ENCODE data around the gene SOST. TPM values are rescaled to one million over a fixed set of nuclear protein-coding genes. Genes with fewer than 3 reads are reported as not detected.

The SOST gene
- total and polyA plus RNA-seq, 5 donors from 2014 or later, result not detected

- no peaks in the 10 kb centered on the region for H3K36me3 ChIP-seq (ENCODE audit: control insufficient read depth, insufficient read depth, low read length)
- no peak overlapping the region for H3K4me3 ChIP-seq (ENCODE audit: low read depth, low read length)
- no peaks in the 10 kb centered on the region for H3K9me3 ChIP-seq (ENCODE audit: control insufficient read depth in 2 of 2, low read length in 2 of 2)
- peaks cover 39% of the 10 kb centered on the region for H3K27me3 Mint-ChIP-seq
- DNase-seq (no peak), ATAC-seq (ENCODE audit: low read depth in 2 of 2) (no peak)
- H3K4me1 ChIP-seq (ENCODE audit: control insufficient read depth, insufficient read depth, low read length, poor library complexity, severe bottlenecking), result peaks cover 8% of the 10 kb centered on the region
- peaks cover 3% of the 10 kb centered on the region for H3K36me3 Mint-ChIP-seq
- peaks cover 0 to 4% (median 0%) of the 10 kb centered on the region in 7 donors for H3K9me3 Mint-ChIP-seq
- peaks cover 16% of the 10 kb centered on the region for H3K27me3 ChIP-seq (ENCODE audit: control insufficient read depth, insufficient read depth, low read length)
- peaks cover 0 to 16% (median 8%) of the 10 kb centered on the region in 4 donors for H3K4me1 Mint-ChIP-seq
- no peak overlapping the region for H3K27ac Mint-ChIP-seq
- no peak overlapping the region for H3K4me3 Mint-ChIP-seq
- no peak overlapping the region for H3K27ac ChIP-seq (ENCODE audit: insufficient read depth, low read length, poor library complexity, severe bottlenecking)
Observed at GRCh38 chr17:43710101-43710500, 48.5 kb downstream of the SOST start.

DNA sequence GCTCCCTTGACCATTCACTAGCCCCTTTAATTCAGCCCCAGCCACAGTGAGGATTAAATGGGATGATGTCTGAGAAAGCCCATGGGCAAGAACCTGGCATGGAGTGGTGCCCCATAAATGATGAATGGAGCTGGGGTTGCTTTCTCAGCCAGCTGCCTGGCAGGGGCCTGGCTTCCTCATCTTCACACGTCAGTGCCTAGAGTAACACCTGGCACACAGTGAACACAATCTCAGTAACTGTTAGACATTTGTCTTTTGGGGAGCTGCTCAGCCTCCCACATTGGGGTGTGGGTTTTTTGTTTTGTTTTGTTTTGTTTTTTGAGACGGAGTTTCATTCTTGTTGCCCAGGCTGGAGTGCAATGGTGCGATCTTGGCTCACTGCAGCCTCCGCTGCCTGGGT, 49.4 kb downstream of the SOST start:
- no peak overlapping the region for H3K27ac Mint-ChIP-seq
- Histone ChIP-seq H3K36me3 (ENCODE audit: control insufficient read depth, insufficient read depth, low read length) (no peaks in the 10 kb centered on the region), H3K27me3 (ENCODE audit: control insufficient read depth, insufficient read depth, low read length) (peaks cover 12% of the 10 kb centered on the region), H3K9me3 (ENCODE audit: control insufficient read depth in 2 of 2, low read length in 2 of 2) (no peaks in the 10 kb centered on the region), H3K27ac (ENCODE audit: insufficient read depth, low read length, poor library complexity, severe bottlenecking) (no peak overlapping the region), H3K4me1 (ENCODE audit: control insufficient read depth, insufficient read depth, low read length, poor library complexity, severe bottlenecking) (peaks cover 8% of the 10 kb centered on the region), H3K4me3 (ENCODE audit: low read depth, low read length) (no peak overlapping the region)
- peaks cover 2% of the 10 kb centered on the region for H3K36me3 Mint-ChIP-seq
- ATAC-seq (ENCODE audit: low read depth in 2 of 2) (no peak), DNase-seq (no peak)
- H3K4me3 Mint-ChIP-seq, result no peak overlapping the region
- H3K9me3 Mint-ChIP-seq, result peaks cover 0 to 4% (median 0%) of the 10 kb centered on the region in 7 donors
- peaks cover 30% of the 10 kb centered on the region for H3K27me3 Mint-ChIP-seq
- H3K4me1 Mint-ChIP-seq, result peaks cover 0 to 8% (median 6%) of the 10 kb centered on the region in 4 donors

- H3K4me3 ChIP-seq (ENCODE audit: low read depth, low read length), result no peak overlapping the region
- no peak for ATAC-seq (ENCODE audit: low read depth in 2 of 2)
Observed at GRCh38 chr17:43707184-43707583, 51.4 kb downstream of the SOST start.

GRCh38 chr17:43706235-43706634, 52.4 kb downstream of the SOST start:
- peaks cover 5% of the 10 kb centered on the region for H3K4me1 ChIP-seq (ENCODE audit: control insufficient read depth, insufficient read depth, low read length, poor library complexity, severe bottlenecking)
- H3K27me3 Mint-ChIP-seq, result peaks cover 11% of the 10 kb centered on the region
- H3K36me3 ChIP-seq (ENCODE audit: control insufficient read depth, insufficient read depth, low read length), result no peaks in the 10 kb centered on the region
- ATAC-seq (ENCODE audit: low read depth in 2 of 2) (no peak), DNase-seq (no peak)
- peaks cover 4% of the 10 kb centered on the region for H3K27me3 ChIP-seq (ENCODE audit: control insufficient read depth, insufficient read depth, low read length)
- no peak overlapping the region for H3K27ac Mint-ChIP-seq
- no peak overlapping the region for H3K4me3 ChIP-seq (ENCODE audit: low read depth, low read length)
- H3K36me3 Mint-ChIP-seq, result no peaks in the 10 kb centered on the region
- H3K9me3 ChIP-seq (ENCODE audit: control insufficient read depth in 2 of 2, low read length in 2 of 2), result no peaks in the 10 kb centered on the region
- H3K27ac ChIP-seq (ENCODE audit: insufficient read depth, low read length, poor library complexity, severe bottlenecking), result no peak overlapping the region
- H3K9me3 Mint-ChIP-seq, result peaks cover 0 to 2% (median 0%) of the 10 kb centered on the region in 7 donors
- H3K4me1 Mint-ChIP-seq, result peaks cover 0 to 4% (median 3%) of the 10 kb centered on the region in 4 donors
- H3K4me3 Mint-ChIP-seq, result no peak overlapping the region

More at GRCh38 chr17:43707184-43707583, 51.4 kb downstream of the SOST start:
- H3K9me3 Mint-ChIP-seq, result peaks cover 0 to 2% (median 0%) of the 10 kb centered on the region in 7 donors
- no peaks in the 10 kb centered on the region for H3K36me3 Mint-ChIP-seq
- H3K27ac ChIP-seq (ENCODE audit: insufficient read depth, low read length, poor library complexity, severe bottlenecking), result no peak overlapping the region
- peaks cover 4% of the 10 kb centered on the region for H3K27me3 ChIP-seq (ENCODE audit: control insufficient read depth, insufficient read depth, low read length)
- no peaks in the 10 kb centered on the region for H3K4me1 ChIP-seq (ENCODE audit: control insufficient read depth, insufficient read depth, low read length, poor library complexity, severe bottlenecking)
- H3K9me3 ChIP-seq (ENCODE audit: control insufficient read depth in 2 of 2, low read length in 2 of 2), result no peaks in the 10 kb centered on the region
- no peaks in the 10 kb centered on the region for H3K36me3 ChIP-seq (ENCODE audit: control insufficient read depth, insufficient read depth, low read length)
- DNase-seq, result no peak
- peaks cover 16% of the 10 kb centered on the region for H3K27me3 Mint-ChIP-seq
- H3K4me1 Mint-ChIP-seq, result no peaks in the 10 kb centered on the region
- H3K4me3 Mint-ChIP-seq, result no peak overlapping the region
- H3K27ac Mint-ChIP-seq, result no peak overlapping the region

Other genes with a start within 250 kb of the SOST start
- gene ETV4, start 212.5 kb downstream of the SOST start, total RNA-seq, result not detected
- not detected for gene ETV4, start 212.5 kb downstream of the SOST start, polyA plus RNA-seq
- 15.3 TPM for gene MEOX1, start 96.9 kb downstream of the SOST start, total RNA-seq
- gene MEOX1, start 96.9 kb downstream of the SOST start, polyA plus RNA-seq, result 10 to 100 TPM; 25.4 to 36.5 (median 32.1) TPM
- gene DUSP3, start 20.2 kb upstream of the SOST start, total RNA-seq, result 9.8 TPM
- 1 to 10 TPM; 4.6 to 6.5 (median 6.0) TPM for gene DUSP3, start 20.2 kb upstream of the SOST start, polyA plus RNA-seq
- gene CFAP97D1, start 21.6 kb upstream of the SOST start, total RNA-seq, result not detected
- not detected for gene CFAP97D1, start 21.6 kb upstream of the SOST start, polyA plus RNA-seq
- gene MPP3, start 74.4 kb upstream of the SOST start, total RNA-seq, result not detected
- gene MPP3, start 74.4 kb upstream of the SOST start, polyA plus RNA-seq, result not detected
- not detected for gene CD300LG, start 88.4 kb upstream of the SOST start, total RNA-seq
- gene CD300LG, start 88.4 kb upstream of the SOST start, polyA plus RNA-seq, result not detected
- 1.6 TPM for gene MPP2, start 148.7 kb upstream of the SOST start, total RNA-seq
- under 1 TPM in 1 of 4 donors, not detected in 3; 0.47 TPM for gene MPP2, start 148.7 kb upstream of the SOST start, polyA plus RNA-seq
- not detected for gene PPY, start 183.7 kb upstream of the SOST start, total RNA-seq
- gene PPY, start 183.7 kb upstream of the SOST start, polyA plus RNA-seq, result not detected
- gene PYY, start 195.1 kb upstream of the SOST start, total RNA-seq, result not detected
- not detected for gene PYY, start 195.1 kb upstream of the SOST start, polyA plus RNA-seq
- gene NAGS, start 245.8 kb upstream of the SOST start, total RNA-seq, result 0.39 TPM
- 1 to 10 TPM; 1.2 to 1.9 (median 1.3) TPM for gene NAGS, start 245.8 kb upstream of the SOST start, polyA plus RNA-seq